CD4-positive, alpha-beta T cell treated with Interleukin-15 for 1 hour (primary cell): ENCODE measurements around the gene ATP6AP1.

Source experiments
- DNase-seq: peaks from one replicate; pipeline ENCODE4 v3.0.0-alpha.2; 2020

The ATP6AP1 gene

GRCh38 chrX:154449618-154450017 lies 21.1 kb downstream of the ATP6AP1 start:
- DNase-seq: no peak

DNA sequence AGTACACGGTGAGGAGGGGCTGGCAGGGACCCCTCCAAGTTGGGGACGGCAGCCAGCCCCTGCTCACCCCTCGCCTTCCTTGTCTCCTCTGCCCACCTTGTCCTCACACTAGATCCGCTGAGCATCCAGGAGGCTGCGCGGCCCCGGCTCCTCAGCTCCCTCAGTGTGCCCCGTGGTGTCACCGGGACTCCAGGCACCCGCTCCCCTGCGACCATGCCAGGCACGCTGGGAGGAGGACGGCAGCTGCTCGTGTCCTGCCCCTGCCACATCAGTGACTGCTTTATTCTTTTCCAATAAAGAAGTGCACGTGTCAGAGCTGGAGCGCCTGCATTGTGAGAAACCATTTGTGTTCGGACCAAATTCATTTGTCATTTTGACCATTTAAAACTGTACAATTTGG lies 21.8 kb downstream of the ATP6AP1 start:
- no peak for DNase-seq

DNA sequence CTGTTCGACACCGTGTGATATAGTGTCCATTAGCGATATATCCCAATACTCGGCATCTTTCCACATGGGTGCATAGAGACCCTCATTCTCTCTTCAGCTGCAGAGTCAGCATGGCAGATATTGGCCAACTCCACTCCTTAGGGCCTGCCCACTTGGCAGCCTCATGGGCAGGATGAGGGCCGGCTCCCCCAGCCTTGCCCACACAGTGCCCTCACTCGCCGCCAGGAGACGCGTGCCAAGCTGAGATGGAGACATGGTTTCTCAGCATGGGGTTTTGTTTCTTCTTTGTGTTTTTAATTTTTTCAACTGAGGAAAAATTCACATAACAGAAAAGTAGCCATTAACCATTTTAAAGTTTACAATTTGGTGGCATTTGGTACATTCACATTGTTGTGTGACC lies 24.3 kb downstream of the ATP6AP1 start:
- DNase-seq: no peak

- peak; percentile 73 for DNase-seq
Observed at GRCh38 chrX:154457491-154458115, 29.1 kb downstream of the ATP6AP1 start.

DNA sequence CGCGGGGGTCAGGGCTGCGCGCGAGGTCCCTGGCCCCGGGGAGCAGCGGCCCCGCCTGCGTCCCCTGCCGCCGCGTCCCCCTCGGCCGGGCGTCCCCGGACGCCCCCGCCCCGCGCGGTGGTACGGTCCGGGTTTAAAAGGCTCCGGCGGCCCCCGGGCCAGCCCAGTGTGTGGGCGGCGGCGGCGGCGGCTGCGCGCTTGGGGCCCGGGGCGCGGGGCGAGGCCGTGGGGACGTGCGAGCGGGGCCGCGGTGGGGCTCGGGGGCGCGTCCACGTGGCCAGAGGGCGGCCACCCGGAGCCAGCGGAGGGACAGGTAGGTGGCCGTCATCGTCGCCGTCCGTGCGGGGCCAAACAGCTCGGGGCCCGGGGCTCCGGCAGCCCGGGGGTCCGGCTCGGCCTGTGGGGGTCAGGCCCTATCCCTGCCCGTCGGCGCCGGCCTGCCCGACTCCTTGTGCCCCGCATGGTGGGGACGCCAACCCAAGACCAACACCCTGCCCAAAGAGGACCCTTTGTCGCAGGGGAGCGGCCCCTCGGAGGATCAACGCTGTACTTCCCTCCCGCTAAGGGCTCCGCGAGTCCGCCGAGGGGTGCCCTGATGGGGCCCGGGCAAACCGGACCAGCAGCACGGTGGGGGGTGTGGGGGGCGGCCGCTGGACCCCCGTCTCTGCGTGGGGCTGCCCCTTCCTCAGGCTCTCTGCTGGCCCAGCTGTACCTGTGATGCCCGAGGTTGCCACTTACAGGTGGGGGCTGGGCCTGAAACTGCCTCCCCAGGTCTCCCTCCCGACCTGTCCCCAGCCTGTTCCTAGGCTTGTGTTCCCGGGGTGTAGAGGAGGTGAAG lies 29.9 kb downstream of the ATP6AP1 start, which contains the start of gene PLXNA3:
PLXNA3 (plus strand) TSS at position 166 of the 838 bp plus-strand sequence. CDS start 1,903 bp downstream, outside the sequence.
- DNase-seq: peak; percentile 48

GRCh38 chrX:154458954-154459778 lies 30.7 kb downstream of the ATP6AP1 start:
- DNase-seq: no peak

DNA sequence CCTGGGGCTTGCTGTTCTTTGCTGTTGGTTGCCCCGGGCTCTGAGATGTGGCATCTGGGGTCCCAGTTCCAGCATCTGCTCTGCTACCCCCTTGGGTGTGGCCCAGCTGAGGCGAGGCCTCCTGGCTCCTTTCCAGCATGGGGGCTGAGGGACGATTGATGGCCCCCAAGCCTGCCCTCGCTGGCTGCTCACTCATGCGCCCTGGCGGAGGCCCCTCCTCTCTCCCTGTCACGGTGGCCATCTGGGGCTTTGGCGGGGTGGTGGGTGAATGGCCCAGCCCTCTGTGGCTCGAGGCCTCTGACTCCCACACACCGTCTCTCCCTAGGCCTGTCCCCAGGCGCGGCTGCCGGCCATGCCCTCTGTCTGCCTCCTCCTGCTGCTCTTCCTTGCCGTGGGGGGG lies 31.4 kb downstream of the ATP6AP1 start:
- DNase-seq: no peak

DNA sequence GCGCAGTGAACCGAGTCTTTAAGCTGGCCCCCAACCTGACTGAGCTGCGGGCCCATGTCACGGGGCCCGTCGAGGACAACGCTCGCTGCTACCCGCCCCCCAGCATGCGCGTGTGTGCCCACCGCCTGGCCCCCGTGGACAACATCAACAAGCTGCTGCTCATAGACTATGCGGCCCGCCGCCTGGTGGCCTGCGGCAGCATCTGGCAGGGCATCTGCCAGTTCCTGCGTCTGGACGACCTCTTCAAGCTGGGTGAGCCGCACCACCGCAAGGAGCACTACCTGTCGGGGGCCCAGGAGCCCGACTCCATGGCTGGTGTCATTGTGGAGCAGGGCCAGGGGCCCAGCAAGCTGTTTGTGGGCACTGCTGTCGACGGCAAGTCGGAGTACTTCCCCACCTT lies 31.8 kb downstream of the ATP6AP1 start:
- no peak for DNase-seq

GRCh38 chrX:154462396-154462795 lies 33.9 kb downstream of the ATP6AP1 start:
- no peak for DNase-seq

DNA sequence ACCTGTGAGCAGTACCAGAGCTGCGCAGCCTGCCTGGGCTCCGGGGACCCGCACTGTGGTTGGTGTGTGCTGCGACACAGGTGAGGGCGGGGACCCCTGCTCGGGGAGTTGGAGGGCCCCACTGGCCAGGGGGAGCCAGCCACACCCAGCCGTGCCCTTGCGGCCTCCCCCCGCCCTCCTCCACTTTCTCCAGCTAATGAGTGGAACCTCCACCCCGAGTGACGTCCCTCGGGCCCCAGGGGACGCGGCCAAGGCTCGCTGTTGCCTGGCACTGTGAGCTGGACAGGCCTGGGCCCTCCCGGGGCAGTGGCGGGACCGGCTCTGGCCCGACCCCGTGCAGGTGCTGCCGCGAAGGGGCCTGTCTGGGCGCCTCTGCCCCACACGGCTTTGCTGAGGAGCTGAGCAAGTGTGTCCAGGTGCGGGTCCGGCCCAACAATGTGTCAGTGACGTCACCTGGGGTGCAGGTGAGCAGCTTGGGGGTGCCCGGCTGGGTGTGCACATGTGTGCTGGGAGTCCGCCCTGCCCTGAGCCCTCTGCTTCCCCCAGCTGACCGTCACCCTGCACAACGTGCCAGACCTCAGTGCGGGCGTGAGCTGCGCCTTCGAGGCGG lies 35.2 kb downstream of the ATP6AP1 start:
- DNase-seq: no peak

DNA sequence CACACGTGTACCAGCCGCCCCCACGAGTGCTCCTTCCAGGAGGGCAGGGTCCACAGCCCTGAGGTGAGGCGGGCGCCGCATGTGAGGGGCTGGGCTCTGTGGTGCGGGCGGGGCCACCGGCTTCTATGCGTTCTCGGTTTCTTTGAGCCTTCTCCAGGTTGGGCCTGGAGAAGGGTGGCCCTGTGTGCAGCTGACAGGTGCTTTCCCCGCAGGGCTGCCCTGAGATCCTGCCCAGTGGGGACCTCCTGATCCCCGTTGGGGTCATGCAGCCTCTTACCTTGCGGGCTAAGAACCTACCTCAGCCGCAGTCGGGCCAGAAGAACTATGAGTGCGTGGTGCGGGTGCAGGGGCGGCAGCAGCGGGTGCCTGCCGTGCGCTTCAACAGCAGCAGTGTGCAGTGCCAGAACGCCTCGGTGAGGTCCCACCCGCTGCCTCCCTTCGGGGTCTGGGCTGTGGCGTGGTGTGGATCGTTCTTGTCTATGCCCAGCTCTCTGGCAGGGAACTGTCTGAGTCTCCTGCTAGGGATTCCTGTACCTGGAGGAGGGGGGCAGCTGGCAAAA lies 36.4 kb downstream of the ATP6AP1 start:
- DNase-seq: no peak

GRCh38 chrX:154465601-154466000 lies 37.1 kb downstream of the ATP6AP1 start:
- no peak for DNase-seq

DNA sequence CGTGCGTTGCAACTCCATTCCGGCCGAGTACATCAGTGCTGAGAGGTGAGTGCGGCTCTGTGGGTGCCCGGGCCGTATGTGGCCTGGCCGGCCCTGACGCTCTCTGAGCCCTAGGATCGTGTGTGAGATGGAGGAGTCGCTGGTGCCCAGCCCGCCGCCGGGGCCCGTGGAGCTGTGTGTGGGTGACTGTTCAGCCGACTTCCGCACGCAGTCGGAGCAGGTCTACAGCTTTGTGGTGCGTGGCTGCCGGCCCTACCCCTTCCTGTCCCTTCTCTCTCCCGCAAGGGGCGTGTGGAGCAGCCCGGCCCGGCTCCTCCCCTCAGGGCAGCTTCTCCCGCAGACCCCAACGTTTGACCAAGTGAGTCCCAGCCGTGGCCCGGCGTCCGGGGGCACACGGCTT lies 37.6 kb downstream of the ATP6AP1 start:
- no peak for DNase-seq

DNA sequence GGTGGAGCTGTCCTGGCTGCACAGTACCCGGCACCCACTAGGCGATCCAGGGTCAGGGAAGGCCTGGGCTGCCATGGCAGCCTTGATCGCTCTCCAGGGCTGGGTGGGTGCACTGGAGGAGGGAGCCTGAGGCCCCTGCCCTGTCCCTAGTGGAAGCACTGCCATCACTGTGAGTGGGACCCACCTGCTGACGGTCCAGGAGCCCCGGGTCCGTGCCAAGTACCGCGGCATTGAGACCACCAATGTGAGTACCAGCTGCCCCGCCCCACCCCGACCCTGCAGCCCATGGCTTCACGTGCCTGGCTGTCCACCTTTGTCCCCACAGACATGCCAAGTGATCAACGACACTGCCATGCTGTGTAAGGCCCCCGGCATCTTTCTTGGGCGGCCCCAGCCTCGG lies 38.4 kb downstream of the ATP6AP1 start:
- DNase-seq: no peak

GRCh38 chrX:154467556-154467955 lies 39.1 kb downstream of the ATP6AP1 start:
- DNase-seq: no peak

DNA sequence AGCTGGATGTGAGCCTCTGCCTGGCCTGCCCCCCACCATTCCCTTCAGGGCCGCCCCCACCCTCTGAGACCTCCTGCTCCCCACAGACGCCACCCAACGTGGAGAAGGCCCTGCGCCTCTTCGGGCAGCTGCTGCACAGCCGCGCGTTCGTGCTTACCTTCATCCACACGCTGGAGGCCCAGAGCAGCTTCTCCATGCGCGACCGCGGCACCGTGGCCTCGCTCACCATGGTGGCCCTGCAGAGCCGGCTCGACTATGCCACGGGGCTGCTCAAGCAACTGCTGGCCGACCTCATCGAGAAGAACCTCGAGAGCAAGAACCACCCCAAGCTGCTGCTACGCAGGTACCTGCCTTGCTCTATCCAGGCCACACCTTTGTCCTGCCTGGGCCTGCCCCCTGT lies 39.7 kb downstream of the ATP6AP1 start:
- DNase-seq: no peak

DNA sequence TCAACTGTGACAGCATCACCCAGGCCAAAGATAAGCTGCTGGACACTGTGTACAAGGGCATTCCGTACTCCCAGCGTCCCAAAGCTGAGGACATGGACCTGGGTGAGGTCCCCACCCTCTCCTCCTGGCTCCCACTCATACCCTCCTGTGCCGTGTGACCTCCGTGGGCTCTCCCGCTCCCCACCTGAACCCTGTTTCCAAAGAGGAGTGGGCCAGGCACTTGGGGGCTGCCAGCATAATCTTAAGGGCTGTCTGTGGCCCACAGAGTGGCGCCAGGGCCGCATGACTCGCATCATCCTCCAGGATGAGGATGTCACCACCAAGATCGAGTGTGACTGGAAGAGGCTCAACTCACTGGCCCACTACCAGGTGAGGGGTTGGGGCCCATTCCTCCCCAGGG lies 40.6 kb downstream of the ATP6AP1 start:
- no peak for DNase-seq

GRCh38 chrX:154469880-154470279 lies 41.4 kb downstream of the ATP6AP1 start:
- no peak for DNase-seq

GRCh38 chrX:154470434-154470833 lies 42.0 kb downstream of the ATP6AP1 start:
- DNase-seq: no peak

DNA sequence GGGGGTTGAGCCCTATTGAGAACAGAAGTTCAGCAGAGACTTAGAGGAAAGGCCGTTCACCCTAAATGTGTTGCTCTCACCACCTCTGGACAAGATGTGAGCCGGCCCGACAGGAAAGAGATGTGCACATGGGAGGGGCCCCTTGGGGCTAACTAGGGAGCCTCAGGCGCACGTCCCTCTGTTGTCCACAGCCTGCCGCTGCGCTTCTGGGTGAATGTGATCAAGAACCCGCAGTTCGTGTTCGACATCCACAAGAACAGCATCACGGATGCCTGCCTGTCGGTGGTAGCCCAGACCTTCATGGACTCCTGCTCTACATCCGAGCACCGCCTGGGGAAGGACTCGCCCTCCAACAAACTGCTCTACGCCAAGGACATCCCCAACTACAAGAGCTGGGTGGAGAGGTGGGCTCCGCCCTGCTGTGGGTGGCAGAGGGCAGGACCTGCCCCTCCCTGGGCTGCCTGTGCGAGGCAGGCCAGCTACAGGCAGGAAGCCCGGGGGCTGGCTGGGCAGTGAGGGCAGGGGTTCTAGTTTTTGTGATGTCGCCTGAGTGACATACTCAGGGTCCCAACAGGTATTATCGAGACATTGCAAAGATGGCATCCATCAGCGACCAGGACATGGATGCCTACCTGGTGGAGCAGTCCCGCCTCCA lies 42.6 kb downstream of the ATP6AP1 start:
- no peak for DNase-seq

DNA sequence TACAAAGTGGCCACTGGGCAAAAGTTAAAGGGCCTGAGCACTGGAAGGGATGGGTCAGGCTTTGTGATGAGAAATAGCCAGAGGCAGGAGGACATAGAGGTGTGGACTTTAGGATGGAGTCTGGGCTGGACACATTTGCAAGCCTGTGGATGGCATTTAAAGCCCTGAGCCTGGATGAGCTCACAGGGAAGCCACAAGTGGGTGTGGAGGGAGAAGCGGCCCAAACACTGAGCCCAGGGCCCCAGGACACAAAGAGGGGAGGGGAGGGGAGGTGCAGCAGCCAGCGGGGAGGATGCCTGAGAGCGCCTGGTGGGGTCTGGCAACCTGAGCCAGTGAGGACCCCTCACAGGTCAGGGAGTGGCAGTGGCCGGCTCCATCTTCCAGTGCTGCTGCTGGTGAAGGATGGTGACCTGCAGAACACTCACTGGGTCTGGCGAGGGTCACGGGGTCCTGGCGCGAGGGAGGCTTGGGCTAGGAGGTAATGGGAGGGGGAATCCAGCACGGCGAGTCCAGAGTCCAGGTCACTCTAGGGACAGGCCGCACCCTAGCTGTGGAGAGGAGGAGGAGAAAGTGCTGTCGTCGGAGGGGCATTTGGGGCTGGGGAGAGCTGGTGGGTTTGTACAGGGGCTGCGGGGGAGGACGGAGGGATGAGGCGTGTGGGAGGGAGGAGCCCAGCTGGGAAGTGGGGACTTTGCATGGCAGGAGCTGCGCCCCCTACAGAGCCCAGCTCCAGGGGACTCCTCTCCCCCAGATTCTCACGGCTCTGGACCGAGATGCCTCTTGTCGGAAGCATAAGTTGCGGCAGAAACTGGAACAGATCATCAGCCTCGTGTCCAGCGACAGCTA lies 43.6 kb downstream of the ATP6AP1 start:
- DNase-seq: no peak
